MCF 10A (cell line): ENCODE results near the gene CDX2. TPM values are rescaled to one million over a fixed set of nuclear protein-coding genes. Genes with fewer than 3 reads are reported as not detected.

Source experiments
- BruUV-seq: library from RNA; stranded (reverse); fragments of 400-500 nt; replicated peaks from 2 replicates; lab custom pipeline; 2021; lab: Mats Ljungman, UMichigan
- CTCF ChIA-PET: fragments of 300-600 bp; sonication (Branson Sonifier 250); formaldehyde crosslinking; extraction: SDS; loops from one replicate; lab custom pipeline; 2021; ENCODE audit warnings: antibody characterized with exemption, inconsistent platforms; lab: Yijun Ruan, JAX
- POLR2A ChIA-PET: fragments of 300-600, 350-650 bp; sonication (Branson Sonifier 250); formaldehyde crosslinking; extraction: SDS; loops from one replicate; lab custom pipeline; 2020; ENCODE audit warnings: antibody characterized with exemption, inconsistent platforms; lab: Yijun Ruan, JAX
- DNase-seq: peaks from one replicate; pipeline ENCODE4 v3.0.0-alpha.2; 2018; ENCODE audit not compliant: unreplicated experiment
- H3K27ac Mint-ChIP-seq: one replicate; pipeline ENCODE4 v1.8.0; 2022; ENCODE audit warnings: mild to moderate bottlenecking, low read depth, mixed read lengths; ENCODE audit not compliant: unreplicated experiment
- H3K27me3 Mint-ChIP-seq: one replicate; pipeline ENCODE4 v1.8.0; 2022; ENCODE audit warnings: mixed read lengths; ENCODE audit not compliant: insufficient read depth, unreplicated experiment
- H3K36me3 Mint-ChIP-seq: one replicate; pipeline ENCODE4 v1.8.0; 2022; ENCODE audit warnings: mild to moderate bottlenecking, moderate library complexity, mixed read lengths; ENCODE audit not compliant: insufficient read depth, unreplicated experiment
- H3K4me1 Mint-ChIP-seq: one replicate; pipeline ENCODE4 v1.8.0; 2022; ENCODE audit warnings: mixed read lengths; ENCODE audit not compliant: insufficient read depth, unreplicated experiment
- H3K4me3 Mint-ChIP-seq: one replicate; pipeline ENCODE4 v1.8.0; 2022; ENCODE audit warnings: mild to moderate bottlenecking, moderate library complexity, mixed read lengths; ENCODE audit not compliant: unreplicated experiment
- H3K9me3 Mint-ChIP-seq: one replicate; pipeline ENCODE4 v1.8.0; 2022; ENCODE audit warnings: mixed read lengths; ENCODE audit not compliant: unreplicated experiment
- CTCF ChIP-seq: fragments of 200-600 bp; IDR thresholded peaks from one replicate; pipeline ENCODE4 v1.8.0; 2022; ENCODE audit warnings: antibody characterized with exemption, mild to moderate bottlenecking; ENCODE audit not compliant: unreplicated experiment
- intact Hi-C: fragments of 100-400 bp; cut with micrococcal nuclease; formaldehyde crosslinking; loops from 2 replicates; pipeline ENCODE4 v1.14.1; 2022
- total RNA-seq: library from RNA; stranded (reverse); gene quantifications from 2 replicates; pipeline ENCODE4 v1.2.3, GENCODE V29; 2022

Gene CDX2
- total RNA-seq, 1 experiment from 2014 or later = not detected

GRCh38 chr13:27960362-27961226, 8.5 kb downstream of the CDX2 start:
- H3K27ac Mint-ChIP-seq = no peak overlapping the region
- peak; percentile 62 for DNase-seq
- no peaks in the 10 kb centered on the region for H3K27me3 Mint-ChIP-seq
- peaks cover 6% of the 10 kb centered on the region for H3K36me3 Mint-ChIP-seq
- no peaks in the 10 kb centered on the region for H3K4me1 Mint-ChIP-seq
- POLR2A ChIA-PET = no interaction called here
- CTCF ChIA-PET = interaction anchor here (0.6 to 2.7 kb wide), 18 partner anchors 11 to 1846 kb away, joined by 3 to 21 read pairs (median 4); no protein-coding TSS in a partner anchor
- H3K9me3 Mint-ChIP-seq = no peaks in the 10 kb centered on the region
- peak; percentile 52 for TF ChIP-seq CTCF
- no TSS peak for BruUV-seq
- intact Hi-C loops = no loop called here
- H3K4me3 Mint-ChIP-seq = peak overlapping the region; percentile 61

GRCh38 chr13:27959976-27960361, 9.1 kb downstream of the CDX2 start:
- Mint-ChIP-seq H3K27ac (no peak overlapping the region), H3K4me3 (peak overlapping the region; percentile 61), H3K9me3 (no peaks in the 10 kb centered on the region), H3K36me3 (peaks cover 6% of the 10 kb centered on the region), H3K27me3 (no peaks in the 10 kb centered on the region), H3K4me1 (no peaks in the 10 kb centered on the region)
- intact Hi-C loops = loop anchor here (10.0 kb wide), 2 partner anchors 185 to 585 kb away; no protein-coding TSS in a partner anchor
- BruUV-seq = no TSS peak
- no peak for DNase-seq
- ChIA-PET CTCF (interaction anchor here (0.6 to 2.7 kb wide), 9 partner anchors 16 to 1845 kb away, joined by 3 to 16 read pairs (median 4); no protein-coding TSS in a partner anchor), POLR2A (no interaction called here)
- no peak for TF ChIP-seq CTCF

- no peak overlapping the region for H3K27ac Mint-ChIP-seq
- intact Hi-C loops = loop anchor here (10.0 kb wide), 2 partner anchors 182 to 582 kb away; no protein-coding TSS in a partner anchor
- ChIA-PET CTCF (interaction anchor here (0.6 to 7.1 kb wide), 5 partner anchors 19 to 583 kb away, joined by 3 to 85 read pairs (median 3); no protein-coding TSS in a partner anchor), POLR2A (no interaction called here)
- H3K4me3 Mint-ChIP-seq = no peak overlapping the region
- no peaks in the 10 kb centered on the region for H3K36me3 Mint-ChIP-seq
- no TSS peak for BruUV-seq
- H3K9me3 Mint-ChIP-seq = no peaks in the 10 kb centered on the region
- no peaks in the 10 kb centered on the region for H3K4me1 Mint-ChIP-seq
- no peaks in the 10 kb centered on the region for H3K27me3 Mint-ChIP-seq
- TF ChIP-seq CTCF = no peak
- DNase-seq = no peak
Observed at GRCh38 chr13:27956576-27957300, 12.4 kb downstream of the CDX2 start.
